Endothelial cell of umbilical vein (primary cell): ENCODE data around the gene NLE1. TPM values are rescaled to one million over a fixed set of nuclear protein-coding genes. Genes with fewer than 3 reads are reported as not detected.

Experiments used
- BruUV-seq: library from RNA; stranded (reverse); fragments of 400-500 nt; replicated peaks from 2 replicates; lab custom pipeline; 2021; lab: Mats Ljungman, UMichigan
- CTCF ChIA-PET: fragments of 300-600, 350-600 bp; sonication (Branson Sonifier 250); formaldehyde crosslinking; loops from one replicate; lab custom pipeline; 2021; ENCODE audit warnings: antibody characterized with exemption, inconsistent platforms; lab: Charles Lee
- POLR2A ChIA-PET: fragments of 300-600, 350-600 bp; sonication (Branson Sonifier 250); formaldehyde crosslinking; loops from one replicate; lab custom pipeline; 2021; ENCODE audit warnings: antibody characterized with exemption, inconsistent platforms; lab: Charles Lee
- DNase-seq: peaks from one replicate; pipeline ENCODE4 v3.0.0-alpha.2; 2011; ENCODE audit warnings: low read depth, low spot score
- FAIRE-seq: peaks from 2 replicates; lab custom pipeline; 2011; peaks lifted over from hg19 to GRCh38; lab: Jason Lieb, UNC
- H2AFZ ChIP-seq: 2 replicates; pipeline ENCODE4 v1.6.0; 2012; ENCODE audit warnings: low read depth, low read length, control low read depth, inconsistent platforms
- H3K27ac ChIP-seq: 2 replicates; pipeline ENCODE4 v1.5.1; 2011; ENCODE audit warnings: low read depth, mild to moderate bottlenecking, control low read depth, low read length, moderate library complexity; ENCODE audit not compliant: insufficient read depth
- H3K27me3 ChIP-seq, 2 experiments: 2 replicates each; pipeline versions ENCODE4 v1.6.0 to v1.6.1; 2011; ENCODE audit warnings: low read length in 2 of 2, mixed read lengths in 1 of 2; ENCODE audit not compliant: control insufficient read depth in 2 of 2, insufficient read depth in 2 of 2
- H3K36me3 ChIP-seq, 2 experiments: 2 replicates in 1 of 2; 3 replicates in 1 of 2; pipeline ENCODE4 v1.5.1; 2011; ENCODE audit warnings: low read length in 2 of 2, mild to moderate bottlenecking in 1 of 2, moderate library complexity in 1 of 2; ENCODE audit not compliant: control insufficient read depth in 2 of 2, insufficient read depth in 2 of 2; ENCODE audit errors: extremely low read depth in 1 of 2
- H3K4me1 ChIP-seq: 3 replicates; pipeline ENCODE4 v1.5.1; 2011; ENCODE audit warnings: mild to moderate bottlenecking, low read length; ENCODE audit not compliant: control insufficient read depth, insufficient read depth; ENCODE audit errors: extremely low read depth
- H3K4me2 ChIP-seq: 2 replicates; pipeline ENCODE4 v1.6.1; 2011; ENCODE audit warnings: low read length, control low read depth, mixed read lengths; ENCODE audit not compliant: insufficient read depth
- H3K4me3 ChIP-seq, 3 experiments: fragments of 200-600 bp in 1 of 3; sonication (generic), shearing (Covaris generic) in 1 of 3; replicated peaks in 1 of 3; 2 replicates each; pipeline ENCODE4 v1.5.1; 2011 to 2016; ENCODE audit warnings: control low read depth in 3 of 3, low read length in 3 of 3, mild to moderate bottlenecking in 2 of 3, inconsistent platforms in 1 of 3, low read depth in 1 of 3, moderate library complexity in 1 of 3; ENCODE audit not compliant: insufficient read depth in 1 of 3
- H3K79me2 ChIP-seq: 2 replicates; pipeline ENCODE4 v1.6.0; 2012; ENCODE audit warnings: low read length, inconsistent platforms; ENCODE audit not compliant: control insufficient read depth, insufficient read depth
- H3K9ac ChIP-seq: replicated peaks from 2 replicates; pipeline ENCODE3; 2011; ENCODE audit warnings: low read length, control low read depth; ENCODE audit not compliant: insufficient read depth; ENCODE audit errors: extremely low read depth
- H3K9me1 ChIP-seq: replicated peaks from 3 replicates; pipeline ENCODE4 v1.6.0; 2011; ENCODE audit warnings: mild to moderate bottlenecking, low read length; ENCODE audit not compliant: control insufficient read depth, insufficient read depth; ENCODE audit errors: extremely low read depth
- H3K9me3 ChIP-seq: replicated peaks from 2 replicates; pipeline ENCODE4 v1.5.1; 2012; ENCODE audit warnings: low read length, inconsistent platforms; ENCODE audit not compliant: control insufficient read depth, insufficient read depth
- H4K20me1 ChIP-seq: replicated peaks from 2 replicates; pipeline ENCODE3; 2011; ENCODE audit warnings: mild to moderate bottlenecking, low read length; ENCODE audit not compliant: control insufficient read depth, insufficient read depth; ENCODE audit errors: extremely low read depth
- CTCF ChIP-seq, 2 donors: IDR thresholded peaks; 1 replicate in 1 of 2; 2 replicates in 1 of 2; pipeline ENCODE4 v1.5.1; 2011; ENCODE audit warnings: low read length in 2 of 2, mild to moderate bottlenecking in 2 of 2, moderate library complexity in 2 of 2, control low read depth in 1 of 2, inconsistent platforms in 1 of 2, low read depth in 1 of 2; ENCODE audit not compliant: insufficient read depth in 1 of 2; ENCODE audit errors: extremely low read depth in 1 of 2
- EZH2 ChIP-seq: IDR thresholded peaks from 2 replicates; pipeline ENCODE4 v1.6.1; 2012; ENCODE audit warnings: borderline replicate concordance, low read depth, mild to moderate bottlenecking, moderate library complexity, low read length, inconsistent platforms; ENCODE audit not compliant: severe bottlenecking
- FOS ChIP-seq: IDR thresholded peaks from 2 replicates; pipeline ENCODE4 v1.6.1; 2011; ENCODE audit warnings: mild to moderate bottlenecking, low read length, moderate library complexity, borderline replicate concordance; ENCODE audit not compliant: insufficient read depth
- GATA2 ChIP-seq: IDR thresholded peaks from 2 replicates; pipeline ENCODE4 v1.7.0; 2011; ENCODE audit warnings: low read depth, mild to moderate bottlenecking, moderate library complexity, mixed read lengths, low read length; ENCODE audit not compliant: insufficient read length, insufficient read depth
- JUN ChIP-seq: IDR thresholded peaks from 2 replicates; pipeline ENCODE4 v1.6.1; 2011; ENCODE audit warnings: borderline replicate concordance, low read depth; ENCODE audit not compliant: insufficient read length, insufficient read depth
- MAX ChIP-seq: IDR thresholded peaks from 2 replicates; pipeline ENCODE4 v1.6.1; 2011; ENCODE audit not compliant: insufficient read depth, insufficient read length
- MYC ChIP-seq: IDR thresholded peaks from one replicate; pipeline ENCODE4 v1.6.1; 2011; ENCODE audit warnings: mild to moderate bottlenecking, low read depth, low read length
- POLR2A ChIP-seq: IDR thresholded peaks from 2 replicates; pipeline ENCODE4 v1.6.1; 2012; ENCODE audit warnings: low read depth, mild to moderate bottlenecking, control low read depth, low read length
- POLR2AphosphoS5 ChIP-seq: IDR thresholded peaks from 2 replicates; pipeline ENCODE4 v1.6.1; 2012; ENCODE audit warnings: low read depth, mild to moderate bottlenecking, control low read depth, low read length, moderate library complexity; ENCODE audit not compliant: insufficient read depth
- dilution Hi-C: fragments of 300-500 bp; cut with MboI; formaldehyde crosslinking; loops from one replicate; pipeline ENCODE4 v1.15.0; 2019; ENCODE audit warnings: low sequenced_read_pairs; ENCODE audit not compliant: extremely low pct_ligation_motif_present
- intact Hi-C: fragments of 100-400 bp; cut with micrococcal nuclease; formaldehyde crosslinking; loops from one replicate; pipeline ENCODE4 v1.10.0; 2022
- polyA plus RNA-seq, 4 experiments: library from polyadenylated mRNA; depleted of rRNA in 3 of 4; stranded (reverse) in 3 of 4; unstranded in 1 of 4; fragments of >200 nt; gene quantifications; 2 replicates each; pipeline versions ENCODE4 v1.2.1 to v1.2.3, GENCODE V29; 2011 to 2012; ENCODE audit warnings: missing spikeins in 1 of 4
- total RNA-seq: library from RNA; stranded (reverse); gene quantifications from 2 replicates; pipeline ENCODE4 v1.2.3, GENCODE V29; 2021

Gene NLE1
- total and polyA plus RNA-seq, 2 donors (not counting 3 experiments of a cell fraction or from before 2014, with no cell fraction given) = 19.1 to 22.8 TPM

- TF ChIP-seq POLR2A (no peak), MAX (no peak), GATA2 (no peak), MYC (no peak), FOS (no peak), POLR2AphosphoS5 (no peak), JUN (no peak), CTCF (IDR thresholded peaks at IDR 0.05; ENCODE audit: extremely low read depth in 1 of 2, insufficient read depth in 1 of 2, low read depth in 1 of 2, low read length in 2 of 2) (no peak), EZH2 (no peak)
- H3K27ac ChIP-seq = no peak overlapping the region
- H3K9me1 ChIP-seq = no peaks in the 10 kb centered on the region
- no peak for DNase-seq
- intact Hi-C loops = no loop called here
- H2AFZ ChIP-seq = no peak overlapping the region
- no peak for FAIRE-seq
- no peaks in the 10 kb centered on the region for H3K27me3 ChIP-seq
- dilution Hi-C loops = no loop called here
- peaks cover 40% of the 10 kb centered on the region for H3K79me2 ChIP-seq
- H3K9me3 ChIP-seq = no peaks in the 10 kb centered on the region
- ChIA-PET CTCF (interaction anchor here (1.4 to 1.9 kb wide), 3 partner anchors 10 to 87 kb away, joined by 3 to 4 read pairs (median 4); partner anchors contain the start of gene RFFL), POLR2A (interaction anchor here (0.7 kb wide), 1 partner anchor 73 kb away, joined by 4 read pairs; no protein-coding TSS in a partner anchor)
- no peak overlapping the region for H3K4me2 ChIP-seq
- no peaks in the 10 kb centered on the region for H3K36me3 ChIP-seq
- H4K20me1 ChIP-seq = no peaks in the 10 kb centered on the region
- H3K4me3 ChIP-seq = no peak overlapping the region
- no TSS peak for BruUV-seq
- H3K4me1 ChIP-seq = peaks cover 34% of the 10 kb centered on the region
- no peak overlapping the region for H3K9ac ChIP-seq
Measured at GRCh38 chr17:35086931-35087573, 55.1 kb downstream of the NLE1 start.
